Fibroblast of the conjunctiva (primary cell): ENCODE results near the gene RRM2.

ENCODE experiments used
- DNase-seq: peaks from one replicate; pipeline ENCODE4 v3.0.0-alpha.2; 2010; ENCODE audit warnings: low read depth

Gene RRM2

GRCh38 chr2:10172033-10172871, 49.7 kb downstream of the RRM2 start:
- no peak for DNase-seq

- DNase-seq, result no peak
Observed at GRCh38 chr2:10173258-10174005, 50.9 kb downstream of the RRM2 start.

GRCh38 chr2:10174173-10174572, 51.6 kb downstream of the RRM2 start:
- no peak for DNase-seq

- DNase-seq, result no peak
Observed at GRCh38 chr2:10175441-10175840, 52.9 kb downstream of the RRM2 start.

GRCh38 chr2:10178751-10179150, 56.2 kb downstream of the RRM2 start:
- DNase-seq, result no peak

- no peak for DNase-seq
Observed at GRCh38 chr2:10179422-10179821, 56.9 kb downstream of the RRM2 start.

- DNase-seq, result no peak
Observed at GRCh38 chr2:10180229-10180628, 57.7 kb downstream of the RRM2 start.
